HL-60/S4 treated with retinoic acid at 250 ng/mL for 4 days and 3 days (cell line): ENCODE data around the gene KDM4B.

ENCODE experiments used
- in situ Hi-C: fragments of 300-500 bp; cut with MboI; formaldehyde crosslinking; loops from 2 replicates; pipeline ENCODE4 v1.7.0; 2022; ENCODE audit warnings: low sequenced_read_pairs

KDM4B gene

DNA sequence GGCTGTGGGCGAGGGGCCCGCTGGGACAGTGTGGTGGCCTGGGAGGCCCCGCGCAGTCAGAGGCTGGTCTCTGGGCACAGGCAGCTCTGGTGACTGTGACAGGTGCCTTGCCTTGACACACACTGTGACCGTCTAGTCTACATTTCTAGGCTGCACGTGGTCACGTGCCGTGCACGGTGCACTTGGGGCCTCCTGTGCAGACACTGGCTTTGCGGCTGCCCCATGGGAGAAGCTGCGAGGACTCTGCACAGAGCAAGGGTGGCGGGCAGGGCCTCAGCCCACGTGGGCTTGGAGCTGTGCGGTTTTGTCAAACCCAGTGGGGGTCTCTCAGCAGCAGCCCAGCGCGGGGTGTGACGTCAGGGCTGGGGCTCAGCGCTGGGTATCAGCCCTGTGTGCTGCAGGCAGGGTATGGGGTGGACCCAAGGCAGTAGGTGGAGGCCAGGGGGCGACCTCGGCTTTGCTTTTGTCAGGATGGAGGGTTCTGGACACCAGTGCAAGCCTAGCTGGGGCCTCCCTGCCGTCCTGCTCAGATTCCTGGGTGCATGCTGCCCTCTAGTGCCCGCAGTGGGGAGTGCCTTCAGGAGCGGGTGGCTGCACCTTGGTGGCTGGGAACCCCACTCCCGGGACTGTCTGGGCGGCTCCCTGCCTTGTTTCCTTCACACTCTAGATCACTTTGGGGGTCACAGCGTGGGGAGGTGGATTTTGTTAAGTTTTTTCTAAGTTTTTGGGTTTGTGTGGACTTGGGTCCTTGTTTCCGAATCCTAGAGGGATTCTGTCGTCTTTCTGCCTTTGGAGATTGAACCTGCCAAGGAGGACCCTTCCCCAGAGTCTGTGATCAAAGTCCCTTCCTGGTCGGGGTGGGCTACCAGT is 62.6 kb downstream of the KDM4B start:
- in situ Hi-C loops: no loop called here

DNA sequence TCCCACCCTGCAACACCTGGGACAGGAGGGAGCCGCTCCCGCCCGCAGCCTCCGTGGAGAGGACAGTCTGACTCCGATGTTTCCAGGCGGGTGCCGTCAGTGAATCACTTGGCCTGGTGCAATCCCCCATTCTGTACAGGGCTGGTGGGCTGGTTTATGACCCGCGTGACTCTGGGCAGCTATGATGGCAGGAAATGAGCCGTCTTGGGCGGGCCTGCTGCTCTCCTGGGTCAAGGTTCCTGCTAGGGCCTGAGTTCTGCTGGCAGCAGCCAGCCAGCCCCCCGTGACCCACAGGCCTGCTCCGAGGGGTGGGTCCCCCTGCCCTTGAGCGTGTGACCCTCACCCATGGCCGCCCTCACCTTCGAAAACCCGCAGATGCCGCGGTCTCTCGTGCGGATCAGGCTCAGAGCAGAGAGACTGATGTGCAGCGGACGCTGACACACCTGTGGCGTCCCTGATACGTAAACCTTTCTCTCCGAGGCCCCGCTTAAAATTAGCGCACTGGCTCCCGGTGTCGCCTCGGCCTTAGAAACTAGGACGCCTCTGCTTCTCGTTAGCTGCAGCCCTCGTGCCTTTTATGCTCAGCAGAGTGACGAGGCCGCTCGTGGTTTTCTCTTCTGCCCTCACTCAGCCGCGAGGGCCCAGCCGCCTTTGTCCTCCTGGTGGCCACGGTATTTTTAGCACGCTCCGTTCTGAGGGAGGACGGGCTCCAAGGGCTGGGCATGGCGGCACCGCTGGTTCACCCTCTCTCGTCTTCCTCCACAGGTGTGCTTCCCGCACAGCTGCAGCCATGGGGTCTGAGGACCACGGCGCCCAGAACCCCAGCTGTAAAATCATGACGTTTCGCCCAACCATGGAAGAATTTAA is 63.4 kb downstream of the KDM4B start:
- in situ Hi-C loops: no loop called here

DNA sequence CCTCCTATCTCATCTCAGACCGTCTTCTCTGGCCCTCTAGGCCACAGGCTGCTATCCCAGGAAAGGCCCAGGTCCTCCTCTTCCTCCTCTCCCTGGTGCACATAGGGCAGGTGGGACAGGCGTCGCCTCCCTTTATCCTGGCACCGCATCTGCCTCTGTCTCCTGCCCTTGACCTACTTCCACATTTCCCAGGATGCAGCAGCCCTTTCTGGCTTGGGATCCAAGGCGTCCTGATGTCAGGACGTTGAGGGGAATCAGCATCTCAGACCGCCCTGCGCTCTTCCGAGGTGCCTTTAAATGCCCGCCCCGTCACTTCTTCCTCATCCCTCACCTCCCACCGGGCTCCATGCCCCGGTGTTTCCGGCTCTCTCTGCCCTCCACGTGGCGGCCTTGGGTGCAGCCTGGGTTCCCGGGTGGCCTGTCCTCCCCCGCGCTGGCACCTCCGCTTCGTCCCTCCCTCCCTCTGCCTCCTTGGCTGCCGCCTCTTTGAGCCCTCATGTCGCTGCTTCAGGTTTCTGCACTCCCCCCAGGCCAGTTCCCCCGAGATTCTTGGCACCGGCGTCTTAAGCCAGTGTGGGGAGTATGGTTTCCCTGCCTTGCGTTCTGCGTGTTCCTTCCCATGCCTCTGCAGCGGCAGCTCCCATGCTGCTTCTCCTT is 66.3 kb downstream of the KDM4B start:
- in situ Hi-C loops: no loop called here

DNA sequence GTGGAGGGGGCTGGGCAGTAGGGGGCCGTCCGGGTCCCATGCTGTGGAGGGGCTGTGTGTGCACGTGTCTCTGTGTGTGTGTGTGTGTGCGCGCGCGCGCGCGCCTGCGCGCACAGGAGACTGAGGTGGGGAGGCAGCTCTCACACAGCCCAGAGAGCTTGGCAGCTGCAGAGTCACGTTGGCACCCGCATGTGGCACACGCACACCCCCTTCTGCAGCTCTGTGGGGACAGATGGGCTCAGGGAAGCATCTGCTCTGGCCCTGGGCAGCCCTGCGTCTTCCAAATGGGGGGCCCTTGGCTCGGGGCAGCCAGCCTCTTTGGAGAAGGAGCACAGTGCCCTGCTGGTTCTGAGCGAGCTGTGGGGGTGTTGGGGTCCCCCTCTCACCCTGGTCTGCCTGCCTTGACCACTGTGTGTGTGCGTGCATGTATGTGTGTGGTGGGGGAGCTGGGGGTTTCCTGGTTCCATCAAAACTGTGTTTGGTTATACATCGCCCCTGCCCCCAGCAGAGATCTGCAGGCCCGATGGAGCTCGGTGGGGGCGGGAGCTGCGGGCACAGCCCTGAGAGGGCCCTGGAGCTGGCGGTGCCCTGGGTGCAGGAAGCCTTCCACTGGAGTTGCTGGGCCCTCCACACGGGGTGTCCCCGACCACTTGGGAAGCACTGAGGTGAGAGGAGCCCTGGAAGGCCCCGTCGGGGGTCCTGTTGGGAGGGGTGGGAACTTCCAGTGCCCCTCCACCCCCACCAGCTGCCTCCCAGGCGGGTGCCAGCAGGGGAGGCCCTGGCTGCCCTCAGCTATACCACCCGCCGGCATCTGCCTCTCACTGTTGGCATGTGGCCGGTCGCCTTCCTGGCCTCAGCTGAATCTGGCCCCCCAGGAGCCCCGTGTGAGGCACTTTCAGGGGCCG is 67.1 kb downstream of the KDM4B start:
- in situ Hi-C loops: no loop called here

DNA sequence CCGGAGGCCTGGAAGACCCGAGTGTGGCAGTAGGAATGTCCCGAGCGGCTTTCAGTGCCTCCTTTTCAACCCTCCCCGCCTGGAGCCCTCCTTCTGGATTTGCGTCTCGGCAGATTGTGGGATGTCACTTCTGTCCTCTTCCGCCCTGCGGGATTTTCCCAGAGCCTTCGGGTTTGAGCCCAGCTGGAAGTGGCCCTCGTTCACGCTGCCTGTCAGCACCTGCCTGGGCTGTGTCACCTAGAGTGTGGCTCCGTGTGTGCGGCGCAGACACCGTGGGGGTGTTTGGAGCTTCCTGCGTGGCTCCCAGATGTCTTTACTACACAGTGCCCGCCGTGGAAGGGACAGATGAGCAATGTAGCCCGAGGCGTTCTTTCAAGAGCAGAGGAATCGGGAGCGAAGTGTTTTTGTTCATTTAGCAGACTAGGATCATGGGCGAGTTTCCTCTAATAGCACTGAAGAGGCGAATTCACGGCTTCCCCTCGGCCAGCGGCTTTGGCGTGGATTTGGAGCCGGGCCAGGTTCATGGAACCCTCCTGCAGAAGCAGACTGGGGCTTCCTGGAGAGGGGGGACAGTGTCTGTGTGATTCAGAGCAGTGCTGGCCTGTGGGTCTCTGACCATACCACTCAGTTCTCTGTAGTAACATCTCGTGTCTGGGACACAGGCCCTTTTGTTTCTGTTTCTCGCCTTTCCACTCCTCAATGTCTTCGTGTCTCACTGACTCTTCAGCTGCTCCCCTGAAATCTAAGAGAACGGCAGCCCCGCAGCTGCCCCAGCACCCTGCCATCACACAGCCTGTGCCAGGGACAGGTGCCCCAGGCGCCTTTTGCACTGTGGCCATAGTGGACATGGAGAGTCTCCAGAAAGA is 68.0 kb downstream of the KDM4B start:
- in situ Hi-C loops: no loop called here

DNA sequence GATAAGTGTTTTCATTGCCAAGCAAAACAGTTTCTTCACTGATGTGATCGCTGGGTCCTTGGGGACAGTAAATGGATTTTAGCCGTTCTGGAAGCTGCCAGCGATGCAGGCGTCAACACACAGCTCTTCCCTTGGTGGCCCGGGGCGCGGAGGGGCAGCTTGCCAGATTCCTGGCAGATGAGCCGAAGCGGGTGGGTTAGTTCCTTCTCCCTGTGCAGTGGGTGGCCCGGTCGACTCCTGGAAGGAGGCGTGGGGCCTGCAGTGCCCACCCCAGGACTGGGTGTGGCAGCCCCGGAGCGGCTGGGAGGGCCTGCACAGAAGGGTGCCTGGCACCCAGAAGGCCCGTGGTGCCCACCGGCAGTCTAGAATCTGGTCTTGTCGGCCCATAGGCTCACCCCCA is 69.0 kb downstream of the KDM4B start:
- in situ Hi-C loops: no loop called here

DNA sequence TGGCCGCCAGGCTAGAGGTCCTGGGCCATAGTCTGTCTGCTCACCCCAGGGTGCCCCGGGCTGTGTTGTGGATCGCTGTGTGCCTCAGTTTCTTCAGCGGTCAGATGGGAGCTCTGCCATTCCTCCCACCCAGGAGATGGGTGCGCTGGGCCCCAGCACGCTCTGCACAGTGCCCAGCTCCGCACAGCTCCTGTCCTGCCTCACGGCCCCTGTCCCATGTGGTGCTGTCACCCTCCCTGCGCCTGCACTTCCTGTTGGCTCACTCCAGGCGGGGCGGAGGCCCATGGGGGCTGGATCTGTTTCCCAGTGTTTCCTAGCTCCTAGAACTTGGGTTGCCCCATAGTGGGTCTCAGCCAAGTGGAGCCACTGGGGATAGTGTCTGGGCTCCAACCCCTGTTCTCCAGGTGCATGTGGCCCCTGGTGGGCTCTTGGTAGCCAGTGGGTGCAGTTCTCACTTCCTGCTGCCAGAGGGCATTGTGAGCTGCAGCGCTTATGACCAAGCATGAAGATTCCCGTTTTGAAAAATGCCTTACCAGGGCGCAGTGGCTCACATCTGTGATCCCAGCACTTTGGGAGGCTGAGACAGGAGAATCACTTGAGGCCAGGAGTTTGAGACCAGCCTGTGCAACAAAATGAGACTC is 69.8 kb downstream of the KDM4B start:
- in situ Hi-C loops: no loop called here

DNA sequence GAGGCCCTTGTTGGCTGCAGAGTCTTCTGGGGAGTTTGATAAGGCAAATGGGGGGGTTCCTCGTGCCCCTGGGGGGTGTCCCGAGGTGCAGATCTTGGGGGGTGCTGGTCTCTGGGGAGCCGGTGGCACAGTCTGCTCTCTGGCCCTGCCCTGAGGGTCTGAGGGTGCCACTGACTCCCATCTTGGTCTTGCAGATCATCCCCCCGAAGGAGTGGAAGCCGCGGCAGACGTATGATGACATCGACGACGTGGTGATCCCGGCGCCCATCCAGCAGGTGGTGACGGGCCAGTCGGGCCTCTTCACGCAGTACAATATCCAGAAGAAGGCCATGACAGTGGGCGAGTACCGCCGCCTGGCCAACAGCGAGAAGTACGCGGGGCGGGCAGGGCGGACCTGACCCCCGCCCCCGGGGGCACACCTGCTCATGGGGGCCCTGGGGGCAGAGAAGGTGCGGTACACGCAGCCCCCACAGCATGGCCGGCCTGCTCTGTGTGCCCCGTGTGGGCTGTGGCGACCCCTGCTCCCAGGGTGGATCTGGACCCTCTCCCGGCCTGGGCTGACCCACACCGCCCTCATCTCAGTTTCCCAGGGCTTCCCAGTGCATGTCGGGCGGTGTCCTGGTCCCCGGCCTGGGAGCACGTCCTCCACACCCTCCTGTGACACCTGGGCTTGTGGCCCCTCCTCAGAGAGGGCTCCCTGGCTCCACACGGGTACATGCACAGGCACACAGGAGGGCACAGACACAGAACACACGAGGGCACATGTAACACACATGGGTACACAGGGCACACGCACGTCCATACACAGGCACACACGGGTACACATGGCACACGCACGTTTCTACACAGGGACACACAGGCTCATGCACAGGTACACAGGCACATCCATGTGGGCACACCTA is 71.0 kb downstream of the KDM4B start:
- in situ Hi-C loops: no loop called here

DNA sequence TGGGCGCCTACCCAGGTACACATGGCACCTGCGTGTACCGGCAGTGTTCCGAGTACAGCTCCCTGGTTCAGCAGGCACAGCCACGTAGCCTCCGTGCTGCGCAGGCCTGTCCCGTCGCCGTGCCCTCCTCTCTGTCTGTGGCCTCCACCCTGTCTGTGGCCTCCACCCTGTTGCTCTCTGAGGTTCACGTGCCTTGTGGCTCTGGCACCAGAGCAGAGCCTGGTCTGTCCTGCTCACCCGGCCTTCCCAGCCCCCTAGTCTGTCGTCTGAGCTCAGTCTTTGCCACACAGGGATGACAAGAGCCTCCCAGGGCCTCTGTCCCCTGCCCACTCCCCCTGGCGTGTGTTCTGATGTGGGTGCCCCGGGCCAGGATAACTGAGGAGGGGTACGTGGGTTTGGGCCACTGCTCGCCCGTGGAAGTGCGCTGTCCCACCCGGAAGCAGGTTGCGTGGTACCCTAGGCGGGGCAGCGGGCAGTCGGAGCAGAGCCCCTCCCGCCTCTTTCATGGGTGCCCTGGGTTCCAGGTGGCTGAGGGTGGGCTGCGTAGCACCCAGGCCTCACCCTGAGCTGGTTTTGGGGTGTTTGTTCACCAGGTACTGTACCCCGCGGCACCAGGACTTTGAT is 71.7 kb downstream of the KDM4B start:
- in situ Hi-C loops: no loop called here

DNA sequence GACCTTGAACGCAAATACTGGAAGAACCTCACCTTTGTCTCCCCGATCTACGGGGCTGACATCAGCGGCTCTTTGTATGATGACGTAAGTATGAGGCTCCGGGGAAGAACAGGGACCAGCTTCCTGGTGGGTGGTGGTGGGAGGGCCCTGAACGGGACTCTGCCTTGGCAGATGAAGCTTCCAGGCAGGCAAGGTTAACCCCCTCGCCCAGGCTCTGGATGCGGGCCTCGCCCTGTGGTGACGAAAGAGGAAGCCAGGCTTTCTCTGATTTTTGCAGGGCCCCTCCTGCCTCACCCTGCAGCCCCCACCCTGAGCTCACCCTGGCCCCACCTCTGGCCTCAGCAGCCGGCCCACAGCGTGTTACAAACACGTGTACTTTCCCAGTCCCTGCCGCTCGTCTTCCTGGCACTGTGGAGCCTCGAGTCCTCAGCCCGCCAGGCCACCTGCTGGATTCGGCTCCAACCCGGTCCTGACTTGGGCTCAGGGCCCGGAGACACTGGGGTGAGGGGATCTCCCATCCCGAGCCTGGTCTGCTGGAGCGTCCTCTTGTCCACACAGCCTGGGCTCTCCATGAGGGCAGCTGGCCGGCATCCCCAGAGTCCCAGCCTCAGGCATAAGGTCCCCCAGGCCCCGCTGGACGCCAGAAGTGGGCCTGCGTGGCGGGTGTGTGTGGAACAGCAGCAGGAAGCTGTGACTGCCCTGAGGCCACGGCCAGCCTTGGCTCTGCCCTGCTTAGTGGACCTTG is 72.4 kb downstream of the KDM4B start:
- in situ Hi-C loops: no loop called here

DNA sequence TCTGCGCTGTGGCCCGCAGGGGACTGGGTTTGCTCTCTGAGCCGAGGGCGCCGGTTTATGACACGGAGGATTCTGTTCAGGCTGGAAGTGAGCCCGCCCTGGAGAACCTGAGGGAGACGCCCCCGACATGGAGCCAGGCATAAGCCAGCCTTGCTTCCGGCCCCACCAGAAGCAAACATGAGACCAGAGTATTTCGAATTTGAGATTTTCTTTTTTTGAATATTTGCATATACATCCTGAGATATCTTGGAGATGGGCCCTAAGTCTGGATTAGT is 72.9 kb downstream of the KDM4B start:
- in situ Hi-C loops: no loop called here

DNA sequence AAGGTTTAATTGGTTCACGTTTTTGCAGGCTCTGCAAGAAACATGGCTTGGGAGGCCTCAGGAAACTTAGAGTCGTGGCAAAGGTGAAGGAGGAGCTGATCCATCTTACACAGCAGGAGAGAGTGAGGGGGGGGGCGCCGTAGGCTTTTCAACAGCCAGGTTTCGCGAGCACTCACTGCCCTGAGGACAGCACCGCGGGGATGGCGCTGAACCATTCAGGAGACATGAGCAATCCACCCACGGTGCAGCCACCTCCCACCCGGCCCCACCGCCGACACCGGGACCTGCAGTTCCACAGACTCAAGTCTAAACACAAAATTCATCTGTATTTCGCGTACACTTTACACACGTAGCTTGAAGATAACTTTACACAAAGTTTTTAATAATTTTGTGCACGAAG is 73.6 kb downstream of the KDM4B start:
- in situ Hi-C loops: no loop called here

DNA sequence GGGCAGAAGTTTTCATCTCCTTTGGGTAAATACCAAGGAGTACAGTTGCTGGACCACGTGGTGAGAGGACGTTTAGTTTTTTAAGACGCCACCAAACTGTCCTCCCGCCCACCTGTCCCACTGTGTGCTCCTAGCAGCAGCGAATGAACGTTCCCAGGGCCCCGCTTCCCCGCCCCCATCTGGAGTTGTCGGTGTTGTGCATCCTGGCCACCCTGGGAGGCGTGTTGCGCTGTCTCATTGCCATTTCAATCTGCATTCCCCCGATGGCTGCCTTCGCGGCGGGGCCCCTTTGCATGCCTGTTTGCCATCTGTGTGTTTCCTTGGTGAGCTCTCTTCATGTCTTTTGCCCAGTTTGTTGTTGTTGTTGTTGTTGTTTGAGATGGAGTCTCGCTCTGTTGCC is 76.1 kb downstream of the KDM4B start:
- in situ Hi-C loops: no loop called here

DNA sequence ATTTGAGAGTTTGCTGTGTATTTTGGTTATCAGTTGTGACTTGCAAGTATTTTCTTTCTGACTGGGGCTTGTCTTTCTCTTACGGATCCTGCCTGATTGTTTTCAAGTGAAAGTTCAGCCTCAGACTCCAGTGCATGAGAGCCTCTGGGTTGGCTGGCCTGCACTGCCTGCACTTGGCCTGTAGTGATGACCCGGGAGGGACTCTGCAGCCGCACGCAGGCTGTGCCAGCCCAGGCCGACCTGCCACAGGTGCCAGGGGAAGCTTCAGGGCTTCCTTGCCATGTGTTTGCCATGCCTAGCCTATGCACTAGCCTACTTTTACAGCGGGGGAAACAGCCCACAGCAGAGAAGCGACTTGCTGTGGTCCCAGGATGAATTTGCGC is 77.0 kb downstream of the KDM4B start:
- in situ Hi-C loops: no loop called here

DNA sequence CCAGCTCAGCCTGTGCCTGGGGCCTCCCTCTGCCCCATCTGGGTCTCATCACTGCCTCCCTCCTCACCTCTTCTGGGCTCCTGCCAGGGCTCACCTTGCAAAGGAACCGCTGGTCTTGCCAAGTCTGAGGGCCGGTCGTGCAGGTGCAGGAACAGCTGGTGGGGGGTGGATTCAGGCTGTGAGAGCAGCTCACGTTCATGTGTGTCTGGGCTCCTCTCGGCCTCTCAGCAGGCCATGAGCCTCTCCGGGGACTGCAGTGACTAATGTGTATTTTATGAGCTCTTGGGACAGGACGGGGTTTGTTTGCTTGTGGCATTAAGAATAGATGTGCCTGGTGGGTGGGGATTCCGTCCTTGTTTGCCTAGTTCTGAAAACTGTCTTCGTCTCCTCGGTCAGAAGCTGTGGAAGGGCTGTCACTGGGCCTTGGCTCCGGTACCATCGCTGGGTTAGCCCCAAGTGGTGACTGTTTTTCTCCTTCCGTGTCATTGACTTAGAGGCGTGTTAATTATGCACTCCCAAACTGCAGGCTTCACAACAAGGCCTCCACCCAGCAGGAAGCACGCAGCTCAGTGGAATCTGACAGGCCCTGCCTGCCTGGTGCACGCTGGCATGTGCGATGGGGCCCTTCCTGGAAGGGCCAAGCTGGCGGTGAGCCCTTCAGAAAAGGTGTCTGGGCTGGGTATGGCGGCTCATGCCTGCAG is 77.6 kb downstream of the KDM4B start:
- in situ Hi-C loops: no loop called here

DNA sequence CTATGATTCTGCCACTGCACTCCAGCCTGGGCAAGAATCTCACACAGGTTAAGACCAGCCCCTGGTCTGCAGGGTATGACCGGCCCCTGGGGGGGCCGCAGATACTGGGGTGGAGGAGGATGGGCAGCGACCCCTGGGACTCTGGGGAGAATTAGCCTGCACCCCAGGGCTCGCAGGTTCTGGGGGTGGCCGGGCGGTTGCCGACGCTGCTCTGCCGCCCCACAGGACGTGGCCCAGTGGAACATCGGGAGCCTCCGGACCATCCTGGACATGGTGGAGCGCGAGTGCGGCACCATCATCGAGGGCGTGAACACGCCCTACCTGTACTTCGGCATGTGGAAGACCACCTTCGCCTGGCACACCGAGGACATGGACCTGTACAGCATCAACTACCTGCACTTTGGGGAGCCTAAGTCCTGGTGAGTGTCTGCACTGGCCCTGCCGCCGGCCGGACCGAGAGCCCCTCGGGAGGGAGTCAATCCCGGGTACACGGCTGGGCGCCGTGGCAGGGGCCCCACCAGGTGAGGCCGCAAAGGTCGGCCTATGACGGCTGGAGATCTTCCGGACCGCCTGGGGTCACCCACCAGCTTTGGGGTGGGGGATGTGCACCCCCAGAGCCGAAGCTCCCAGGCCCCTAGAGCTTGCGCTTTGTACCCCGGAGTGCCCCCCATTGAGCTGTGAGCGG is 78.5 kb downstream of the KDM4B start:
- in situ Hi-C loops: no loop called here
